Measurements from ENCODE around the gene TMEM248. TPM values are rescaled to one million over a fixed set of nuclear protein-coding genes. Genes with fewer than 3 reads are reported as not detected.
A peak's percentile ranks its signal among the peaks of the same experiment; 100 is the strongest.

The TMEM248 gene
- total RNA-seq, 1 experiment from 2014 or later, result 126 TPM

DNA sequence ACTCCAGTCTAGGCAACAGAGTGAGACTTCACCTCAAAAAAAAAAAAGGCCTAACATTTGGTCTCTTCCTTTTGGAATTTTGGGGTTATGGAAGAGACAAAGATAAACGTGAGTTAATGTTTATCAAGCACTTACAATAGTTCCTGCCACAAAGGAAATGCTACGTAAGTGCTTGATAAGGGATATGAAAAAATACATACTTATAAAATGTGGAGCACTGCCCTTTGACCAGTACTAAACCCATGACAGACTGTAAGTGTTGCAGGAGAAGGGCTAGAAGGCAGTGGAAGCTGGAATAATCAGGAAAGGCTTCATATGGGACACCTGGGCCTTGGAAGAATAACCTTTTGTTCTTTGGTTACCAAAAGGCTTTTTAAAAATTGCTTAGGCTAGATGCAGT lies 25.5 kb downstream of the TMEM248 start:
- DNase-seq, result no peak
- H3K27me3 ChIP-seq (ENCODE audit: low read length), result no peaks in the 10 kb centered on the region

DNA sequence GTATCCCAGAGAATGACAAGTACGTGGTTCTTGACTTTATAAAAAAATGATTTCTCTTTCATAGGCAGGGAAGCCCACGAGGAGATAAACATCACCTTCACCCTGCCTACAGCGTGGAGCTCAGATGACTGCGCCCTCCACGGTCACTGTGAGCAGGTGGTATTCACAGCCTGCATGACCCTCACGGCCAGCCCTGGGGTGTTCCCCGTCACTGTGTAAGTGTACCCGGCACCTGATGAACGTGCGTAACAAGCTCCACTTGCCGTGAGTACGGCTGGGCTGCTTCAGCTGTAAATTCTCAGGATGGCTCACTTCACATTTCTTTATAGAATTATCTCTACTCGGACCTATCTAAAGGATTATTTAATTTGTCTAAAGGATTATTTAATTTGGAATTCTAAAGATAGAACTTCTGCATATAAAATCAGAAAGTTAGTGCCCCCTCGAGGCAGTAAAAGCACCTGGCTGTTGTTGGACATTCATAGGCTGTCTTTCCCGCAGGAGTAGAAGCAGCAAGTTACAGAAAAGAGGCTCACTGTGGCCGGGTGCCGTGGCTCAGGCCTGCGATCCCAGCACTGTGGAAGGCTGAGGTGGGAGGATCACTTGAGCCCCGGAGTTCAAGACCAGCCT lies 27.6 kb downstream of the TMEM248 start:
- H3K4me1 ChIP-seq (ENCODE audit: low read length), result peaks cover 59% of the 10 kb centered on the region
- no peak overlapping the region for H2AFZ ChIP-seq (ENCODE audit: low read length)
- no peaks in the 10 kb centered on the region for H3K9me3 ChIP-seq (ENCODE audit: low read length)
- no peaks in the 10 kb centered on the region for H3K27me3 ChIP-seq (ENCODE audit: low read length)
- H3K9me2 ChIP-seq (replicated peaks; ENCODE audit: insufficient read depth, low read length), result no peaks in the 10 kb centered on the region
- H3K4me2 ChIP-seq (ENCODE audit: low read depth, low read length, poor library complexity, severe bottlenecking), result peak overlapping the region; percentile 35
- no peak overlapping the region for H3K4me3 ChIP-seq (ENCODE audit: low read length)
- H3K27ac ChIP-seq (ENCODE audit: low read length), result peak overlapping the region; percentile 87
- H3K79me2 ChIP-seq (ENCODE audit: low read length), result peaks cover 32% of the 10 kb centered on the region
- peak; percentile 57 for DNase-seq
- H4K20me1 ChIP-seq (ENCODE audit: insufficient read depth, low read depth, low read length), result no peaks in the 10 kb centered on the region
- peak overlapping the region; percentile 30; the same call in 1 of the 2 replicates for H3K9ac ChIP-seq (ENCODE audit: low read length)
- peaks cover 37% of the 10 kb centered on the region for H3K36me3 ChIP-seq (ENCODE audit: insufficient read depth, low read length)

More for the DNA sequence above, 25.5 kb downstream of the TMEM248 start:
- Histone ChIP-seq H3K27ac (ENCODE audit: low read length) (no peak overlapping the region), H3K4me1 (ENCODE audit: low read length) (peaks cover 39% of the 10 kb centered on the region), H3K36me3 (ENCODE audit: insufficient read depth, low read length) (peaks cover 47% of the 10 kb centered on the region), H3K4me2 (ENCODE audit: low read depth, low read length, poor library complexity, severe bottlenecking) (no peak overlapping the region), H3K4me3 (ENCODE audit: low read length) (no peak overlapping the region), H3K9me3 (ENCODE audit: low read length) (no peaks in the 10 kb centered on the region), H2AFZ (ENCODE audit: low read length) (no peak overlapping the region), H4K20me1 (ENCODE audit: insufficient read depth, low read depth, low read length) (no peaks in the 10 kb centered on the region), H3K79me2 (ENCODE audit: low read length) (peaks cover 42% of the 10 kb centered on the region), H3K9me2 (replicated peaks; ENCODE audit: insufficient read depth, low read length) (no peaks in the 10 kb centered on the region), H3K9ac (ENCODE audit: low read length) (no peak overlapping the region)

DNA sequence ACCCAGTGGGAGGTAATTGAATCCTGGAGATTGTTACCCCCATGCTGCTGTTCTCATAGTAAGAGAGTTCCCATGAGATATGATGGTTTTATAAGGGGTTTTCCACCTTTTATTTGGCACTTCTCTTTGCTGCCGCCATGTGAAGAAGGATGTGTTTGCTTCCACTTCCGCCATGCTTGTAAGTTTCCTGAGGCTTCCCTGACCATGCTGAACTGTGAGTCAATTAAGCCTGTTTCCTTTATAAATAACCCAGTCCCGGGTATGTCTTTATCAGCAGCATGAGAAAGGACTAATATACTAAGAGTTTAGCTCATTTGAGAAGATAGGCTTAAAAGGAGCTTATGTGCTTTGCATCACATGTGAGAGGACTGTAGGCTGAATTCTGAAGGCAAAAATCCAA lies 29.3 kb downstream of the TMEM248 start:
- Histone ChIP-seq H3K4me3 (ENCODE audit: low read length) (no peak overlapping the region), H3K27me3 (ENCODE audit: low read length) (no peaks in the 10 kb centered on the region), H3K9me3 (ENCODE audit: low read length) (no peaks in the 10 kb centered on the region), H3K27ac (ENCODE audit: low read length) (peak overlapping the region; percentile 87), H3K9ac (ENCODE audit: low read length) (no peak overlapping the region), H3K4me2 (ENCODE audit: low read depth, low read length, poor library complexity, severe bottlenecking) (peak overlapping the region; percentile 4), H3K36me3 (ENCODE audit: insufficient read depth, low read length) (peaks cover 36% of the 10 kb centered on the region), H3K9me2 (replicated peaks; ENCODE audit: insufficient read depth, low read length) (no peaks in the 10 kb centered on the region), H3K79me2 (ENCODE audit: low read length) (peaks cover 19% of the 10 kb centered on the region), H3K4me1 (ENCODE audit: low read length) (peaks cover 63% of the 10 kb centered on the region), H2AFZ (ENCODE audit: low read length) (no peak overlapping the region), H4K20me1 (ENCODE audit: insufficient read depth, low read depth, low read length) (no peaks in the 10 kb centered on the region)
- DNase-seq, result no peak

DNA sequence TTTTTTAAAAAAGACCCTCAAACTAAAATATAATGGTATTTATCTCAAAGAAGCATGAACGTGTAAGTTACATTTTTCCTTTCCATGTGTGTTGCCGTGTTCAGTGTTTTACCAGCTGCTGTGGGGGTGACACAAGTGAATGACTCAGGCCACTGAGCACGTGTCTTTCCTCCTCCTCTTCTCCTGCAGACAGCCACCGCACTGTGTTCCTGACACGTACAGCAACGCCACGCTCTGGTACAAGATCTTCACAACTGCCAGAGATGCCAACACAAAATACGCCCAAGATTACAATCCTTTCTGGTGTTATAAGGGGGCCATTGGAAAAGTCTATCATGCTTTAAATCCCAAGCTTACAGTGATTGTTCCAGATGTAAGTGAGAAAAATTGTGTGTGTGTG lies 29.7 kb downstream of the TMEM248 start:
- H3K9me3 ChIP-seq (ENCODE audit: low read length), result no peaks in the 10 kb centered on the region
- peak overlapping the region; percentile 87 for H3K27ac ChIP-seq (ENCODE audit: low read length)
- H3K79me2 ChIP-seq (ENCODE audit: low read length), result peaks cover 18% of the 10 kb centered on the region
- peaks cover 38% of the 10 kb centered on the region for H3K36me3 ChIP-seq (ENCODE audit: insufficient read depth, low read length)
- H3K9ac ChIP-seq (ENCODE audit: low read length), result no peak overlapping the region
- no peaks in the 10 kb centered on the region for H4K20me1 ChIP-seq (ENCODE audit: insufficient read depth, low read depth, low read length)
- H3K9me2 ChIP-seq (replicated peaks; ENCODE audit: insufficient read depth, low read length), result no peaks in the 10 kb centered on the region
- no peak for DNase-seq
- H3K4me3 ChIP-seq (ENCODE audit: low read length), result no peak overlapping the region
- no peak overlapping the region for H2AFZ ChIP-seq (ENCODE audit: low read length)
- no peaks in the 10 kb centered on the region for H3K27me3 ChIP-seq (ENCODE audit: low read length)
- H3K4me1 ChIP-seq (ENCODE audit: low read length), result peaks cover 63% of the 10 kb centered on the region
- no peak overlapping the region for H3K4me2 ChIP-seq (ENCODE audit: low read depth, low read length, poor library complexity, severe bottlenecking)

GRCh38 chr7:66952343-66953043 lies 31.5 kb downstream of the TMEM248 start:
- H3K9me3 ChIP-seq (ENCODE audit: low read length), result no peaks in the 10 kb centered on the region
- H3K27ac ChIP-seq (ENCODE audit: low read length), result peak overlapping the region; percentile 87
- no peak overlapping the region for H2AFZ ChIP-seq (ENCODE audit: low read length)
- H3K4me2 ChIP-seq (ENCODE audit: low read depth, low read length, poor library complexity, severe bottlenecking), result peak overlapping the region; percentile 69
- no peak for DNase-seq
- peaks cover 45% of the 10 kb centered on the region for H3K36me3 ChIP-seq (ENCODE audit: insufficient read depth, low read length)
- peaks cover 18% of the 10 kb centered on the region for H3K79me2 ChIP-seq (ENCODE audit: low read length)
- H3K27me3 ChIP-seq (ENCODE audit: low read length), result no peaks in the 10 kb centered on the region
- peak overlapping the region; percentile 50 for H3K4me3 ChIP-seq (ENCODE audit: low read length)
- peak overlapping the region; percentile 63 for H3K9ac ChIP-seq (ENCODE audit: low read length)
- H3K9me2 ChIP-seq (replicated peaks; ENCODE audit: insufficient read depth, low read length), result no peaks in the 10 kb centered on the region
- H3K4me1 ChIP-seq (ENCODE audit: low read length), result peaks cover 63% of the 10 kb centered on the region
- no peaks in the 10 kb centered on the region for H4K20me1 ChIP-seq (ENCODE audit: insufficient read depth, low read depth, low read length)

- Histone ChIP-seq H3K27me3 (ENCODE audit: low read length) (no peaks in the 10 kb centered on the region), H3K4me2 (ENCODE audit: low read depth, low read length, poor library complexity, severe bottlenecking) (peak overlapping the region; percentile 69), H3K4me1 (ENCODE audit: low read length) (peaks cover 59% of the 10 kb centered on the region), H3K9me2 (replicated peaks; ENCODE audit: insufficient read depth, low read length) (no peaks in the 10 kb centered on the region), H3K27ac (ENCODE audit: low read length) (peak overlapping the region; percentile 87), H3K9me3 (ENCODE audit: low read length) (no peaks in the 10 kb centered on the region), H4K20me1 (ENCODE audit: insufficient read depth, low read depth, low read length) (no peaks in the 10 kb centered on the region), H3K4me3 (ENCODE audit: low read length) (peak overlapping the region; percentile 50), H3K9ac (ENCODE audit: low read length) (peak overlapping the region; percentile 63), H3K79me2 (ENCODE audit: low read length) (peaks cover 17% of the 10 kb centered on the region), H2AFZ (ENCODE audit: low read length) (no peak overlapping the region), H3K36me3 (ENCODE audit: insufficient read depth, low read length) (peaks cover 49% of the 10 kb centered on the region)
- DNase-seq, result peak; percentile 84
Observed at GRCh38 chr7:66953044-66953427, 32.0 kb downstream of the TMEM248 start.

GRCh38 chr7:66957595-66958290 lies 36.7 kb downstream of the TMEM248 start:
- Histone ChIP-seq H3K4me2 (ENCODE audit: low read depth, low read length, poor library complexity, severe bottlenecking) (no peak overlapping the region), H3K36me3 (ENCODE audit: insufficient read depth, low read length) (peaks cover 33% of the 10 kb centered on the region), H3K4me3 (ENCODE audit: low read length) (no peak overlapping the region), H3K9ac (ENCODE audit: low read length) (no peak overlapping the region), H2AFZ (ENCODE audit: low read length) (no peak overlapping the region), H3K27ac (ENCODE audit: low read length) (no peak overlapping the region), H3K27me3 (ENCODE audit: low read length) (no peaks in the 10 kb centered on the region), H3K79me2 (ENCODE audit: low read length) (peaks cover 6% of the 10 kb centered on the region), H3K9me2 (replicated peaks; ENCODE audit: insufficient read depth, low read length) (no peaks in the 10 kb centered on the region), H4K20me1 (ENCODE audit: insufficient read depth, low read depth, low read length) (no peaks in the 10 kb centered on the region), H3K9me3 (ENCODE audit: low read length) (no peaks in the 10 kb centered on the region), H3K4me1 (ENCODE audit: low read length) (peaks cover 12% of the 10 kb centered on the region)
- no peak for DNase-seq
